Urinary bladder (tissue), 4 donors: ENCODE measurements around the gene OGDH. TPM values are rescaled to one million over a fixed set of nuclear protein-coding genes. Genes with fewer than 3 reads are reported as not detected.
"Not testable (repeated sequence)": the region's sequence is repeated elsewhere in the genome, so short reads cannot be mapped to it uniquely, and the experiment has no call there.

Experiments used
- DNase-seq: peaks from one replicate; pipeline ENCODE4 v3.0.0-alpha.2; 2015; ENCODE audit errors: extremely low spot score
- H3K27ac ChIP-seq: one replicate; pipeline ENCODE4 v1.5.1; 2013; ENCODE audit warnings: low read depth, mild to moderate bottlenecking, moderate library complexity
- H3K36me3 ChIP-seq: one replicate; pipeline ENCODE4 v1.6.1; 2013; ENCODE audit warnings: mild to moderate bottlenecking, moderate library complexity; ENCODE audit not compliant: insufficient read depth
- H3K4me1 ChIP-seq: one replicate; pipeline ENCODE4 v1.6.1; 2013; ENCODE audit warnings: mild to moderate bottlenecking, moderate library complexity; ENCODE audit not compliant: insufficient read depth
- H3K4me3 ChIP-seq: one replicate; pipeline ENCODE4 v1.5.1; 2013; ENCODE audit warnings: low read depth, low read length
- WGBS: extraction: QIAGEN DNeasy Blood & Tissue Kit; methylation state at CpG from one replicate; pipeline ENCODE4 v1.1.7; 2013; 5-methylcytosine and 5-hydroxymethylcytosine counted together
- polyA plus RNA-seq: library from polyadenylated mRNA; stranded (reverse); fragments of 200-250 nt; gene quantifications from one replicate; pipeline ENCODE4 v1.2.3, GENCODE V29; 2013
- total RNA-seq: library from RNA; depleted of rRNA; stranded (reverse); fragments of >200 nt; gene quantifications from one replicate; pipeline ENCODE4 v1.2.3, GENCODE V29; 2014
- donor health status: healthy with polysubstance abuse.
- donor health status: healthy.

The OGDH gene
- total and polyA plus RNA-seq, 2 donors = 43.1 to 83.5 TPM

DNA sequence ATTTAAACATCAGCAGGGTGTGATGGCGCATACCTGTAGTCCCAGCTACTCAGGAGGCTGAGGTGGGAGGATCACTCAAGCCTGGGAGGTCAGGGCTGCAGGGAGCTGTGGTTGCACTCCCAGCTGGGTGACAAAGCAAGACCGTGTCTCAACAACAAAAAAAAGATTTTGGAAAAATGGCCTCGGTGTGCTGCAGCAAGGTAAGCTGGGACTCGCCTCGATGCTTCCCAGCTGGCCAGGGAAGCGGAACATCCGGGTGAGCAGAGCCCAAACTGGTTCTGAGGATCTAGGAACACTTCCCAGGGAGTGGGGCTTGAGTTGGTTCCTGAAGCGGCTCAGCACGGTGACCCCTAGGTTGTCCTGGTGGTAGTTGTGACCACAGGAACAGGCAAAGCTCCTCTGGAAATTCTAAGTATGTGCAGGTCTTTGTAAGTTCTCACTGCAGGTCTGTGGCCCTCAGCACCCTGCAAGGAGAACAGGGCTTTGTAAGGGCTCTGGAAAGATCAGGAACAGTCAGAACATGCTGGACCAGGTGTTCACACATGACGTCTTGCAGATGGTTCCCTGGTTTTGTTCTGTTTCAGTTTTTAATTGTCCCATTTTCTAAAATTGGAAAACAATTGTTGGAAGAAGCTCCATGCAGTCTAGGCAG is 103.6 kb downstream of the OGDH start:
- Histone ChIP-seq H3K27ac (no peak overlapping the region), H3K36me3 (no peaks in the 10 kb centered on the region), H3K4me1 (no peaks in the 10 kb centered on the region), H3K4me3 (no peak overlapping the region)
- DNase-seq = no peak
- WGBS = 90% methylated on average over 10 of the region's 10 CpGs

DNA sequence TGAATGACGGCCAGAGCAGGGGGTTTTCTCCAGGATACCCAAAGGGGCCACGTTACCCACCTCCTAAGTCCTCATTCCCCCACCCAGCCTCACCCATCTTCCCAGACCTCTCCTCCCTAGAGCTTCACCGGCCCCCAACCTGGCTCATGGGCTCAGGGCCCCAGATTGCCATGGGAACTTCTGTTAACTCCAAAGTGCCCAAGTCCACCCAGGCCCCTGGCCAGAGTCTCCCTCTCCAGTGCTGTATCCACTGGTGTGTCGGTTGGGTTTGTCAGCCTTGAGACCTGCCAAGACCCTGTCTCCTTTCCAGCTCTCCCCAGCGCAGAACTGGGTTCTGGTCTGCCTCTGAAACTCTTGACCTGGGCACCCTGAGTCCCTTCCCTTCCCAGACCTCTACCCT is 105.1 kb downstream of the OGDH start:
- Histone ChIP-seq H3K36me3 (no peaks in the 10 kb centered on the region), H3K4me1 (no peaks in the 10 kb centered on the region), H3K4me3 (no peak overlapping the region), H3K27ac (no peak overlapping the region)
- DNase-seq = no peak
- WGBS = 58% methylated on average over 5 of the region's 5 CpGs

DNA sequence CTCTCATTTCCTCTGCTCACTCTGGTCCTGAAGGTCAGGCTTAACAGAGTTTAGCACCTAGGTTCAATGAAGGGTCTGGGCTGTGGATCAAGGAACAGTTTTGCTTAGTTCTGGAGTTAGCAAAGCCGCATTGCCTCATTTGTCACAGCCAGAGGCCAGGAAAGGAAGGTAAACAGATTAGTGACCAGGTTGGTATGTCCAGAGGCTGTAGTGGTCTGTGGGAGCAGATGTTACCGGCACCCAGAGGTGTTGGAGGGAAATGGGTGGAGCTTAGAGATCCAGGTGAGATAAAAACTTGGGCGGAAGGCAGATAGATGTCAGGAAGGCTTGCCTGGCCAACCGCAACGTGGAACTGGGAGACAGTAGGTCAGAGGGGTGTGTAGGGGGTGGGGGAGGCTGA is 105.6 kb downstream of the OGDH start:
- no peak for DNase-seq
- WGBS = 39% methylated on average over 5 of the region's 5 CpGs
- Histone ChIP-seq H3K4me3 (no peak overlapping the region), H3K36me3 (no peaks in the 10 kb centered on the region), H3K27ac (no peak overlapping the region), H3K4me1 (no peaks in the 10 kb centered on the region)

DNA sequence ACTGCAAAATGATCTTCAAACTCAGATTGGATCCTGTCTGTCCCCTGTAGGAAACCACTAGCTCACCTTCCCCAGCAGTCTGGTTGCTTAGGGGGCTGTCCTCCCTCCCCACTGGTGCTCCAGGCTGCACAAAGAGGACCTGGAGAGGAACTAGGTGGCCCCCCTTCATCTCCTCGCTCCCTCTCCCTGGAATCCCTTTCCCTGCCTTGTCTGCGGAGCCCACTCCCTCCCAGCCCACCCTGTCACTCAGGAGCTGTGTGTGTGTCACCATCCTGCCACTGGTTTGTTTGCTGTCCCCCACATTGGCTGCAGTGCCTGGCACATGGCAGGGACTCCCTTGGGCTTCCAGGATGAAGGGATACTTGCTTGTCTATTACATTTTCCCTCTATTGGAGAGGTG is 106.7 kb downstream of the OGDH start:
- Histone ChIP-seq H3K4me3 (no peak overlapping the region), H3K36me3 (no peaks in the 10 kb centered on the region), H3K4me1 (no peaks in the 10 kb centered on the region), H3K27ac (no peak overlapping the region)
- 80% methylated on average over 2 of the region's 2 CpGs for WGBS
- no peak for DNase-seq

DNA sequence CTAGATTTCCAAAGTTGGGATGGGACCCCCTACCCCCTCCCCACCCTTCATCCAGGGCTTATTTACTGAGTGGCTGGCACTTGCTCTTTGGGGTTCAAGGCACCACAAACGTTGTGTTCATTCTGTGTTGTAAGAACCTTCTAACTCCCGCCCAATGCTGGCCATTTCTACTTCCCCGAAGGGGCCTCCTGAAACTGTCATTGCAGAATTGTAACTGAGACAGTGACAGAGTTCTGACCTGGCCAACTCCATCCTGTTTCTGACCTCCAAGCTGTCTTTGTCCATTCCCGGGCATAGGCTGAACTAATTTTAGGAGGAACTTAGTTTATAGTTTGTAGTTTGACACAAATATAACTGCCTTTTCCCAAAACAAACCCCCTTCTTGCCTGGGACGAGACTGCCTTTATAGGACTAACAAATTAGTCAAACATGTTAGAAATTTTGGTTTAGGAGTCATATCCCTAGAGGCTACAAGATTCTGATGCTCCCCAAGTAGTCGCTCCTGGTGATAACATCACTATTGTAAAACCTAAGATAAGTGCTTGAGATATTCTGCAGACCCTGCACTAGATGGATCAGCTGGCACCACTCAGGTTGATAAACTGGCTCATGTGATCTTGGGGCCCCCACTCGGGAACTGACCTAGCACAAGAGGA is 107.4 kb downstream of the OGDH start:
- H3K27ac ChIP-seq = no peak overlapping the region
- WGBS = 34% methylated on average over 7 of the region's 7 CpGs
- DNase-seq = no peak
- no peaks in the 10 kb centered on the region for H3K36me3 ChIP-seq
- no peaks in the 10 kb centered on the region for H3K4me1 ChIP-seq
- H3K4me3 ChIP-seq = no peak overlapping the region

DNA sequence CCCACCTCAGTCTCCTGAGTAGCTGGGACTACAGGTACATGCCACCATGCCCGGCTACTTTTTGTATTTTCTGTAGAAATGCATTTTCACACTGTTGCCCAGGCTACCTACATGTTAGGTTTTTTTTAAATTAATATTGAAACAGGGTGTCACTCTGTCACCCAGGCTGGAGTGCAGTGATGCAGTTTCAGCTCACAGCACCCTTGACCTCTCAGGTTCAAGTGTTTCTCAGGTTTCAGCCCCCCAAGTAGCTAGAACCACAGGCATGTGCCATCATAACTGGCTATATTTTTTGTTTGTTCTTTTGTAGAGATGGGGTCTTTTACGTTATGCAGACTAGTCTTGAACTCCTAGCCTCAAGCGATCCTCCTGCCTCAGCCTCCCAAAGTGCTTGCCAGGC is 109.8 kb downstream of the OGDH start:
- no peaks in the 10 kb centered on the region for H3K36me3 ChIP-seq
- no peak overlapping the region for H3K4me3 ChIP-seq
- no peaks in the 10 kb centered on the region for H3K4me1 ChIP-seq
- no peak for DNase-seq
- no peak overlapping the region for H3K27ac ChIP-seq
- WGBS = 97% methylated on average over 3 of the region's 3 CpGs

DNA sequence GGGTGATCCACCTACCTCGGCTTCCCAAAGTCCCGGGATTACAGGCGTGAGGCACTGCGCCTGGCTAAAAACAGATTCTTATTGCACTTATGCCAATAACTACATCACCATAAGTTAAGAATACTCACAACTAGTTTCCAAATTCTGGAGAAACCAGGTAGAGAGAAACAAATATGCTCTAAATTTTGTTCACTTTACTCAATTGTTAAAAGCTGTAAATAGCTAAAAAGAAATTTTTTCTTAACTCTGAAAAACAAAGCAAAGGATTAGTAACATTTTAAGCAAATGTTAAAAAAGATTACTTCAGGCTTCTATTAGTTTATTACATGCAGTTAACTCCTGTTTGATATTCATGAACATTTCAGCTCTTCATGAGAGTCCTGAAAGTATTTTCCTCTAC is 113.9 kb downstream of the OGDH start:
- Histone ChIP-seq H3K36me3 (no peaks in the 10 kb centered on the region), H3K4me1 (no peaks in the 10 kb centered on the region), H3K4me3 (no peak overlapping the region), H3K27ac (no peak overlapping the region)
- WGBS = 95% methylated on average over 4 of the region's 4 CpGs
- no peak for DNase-seq

DNA sequence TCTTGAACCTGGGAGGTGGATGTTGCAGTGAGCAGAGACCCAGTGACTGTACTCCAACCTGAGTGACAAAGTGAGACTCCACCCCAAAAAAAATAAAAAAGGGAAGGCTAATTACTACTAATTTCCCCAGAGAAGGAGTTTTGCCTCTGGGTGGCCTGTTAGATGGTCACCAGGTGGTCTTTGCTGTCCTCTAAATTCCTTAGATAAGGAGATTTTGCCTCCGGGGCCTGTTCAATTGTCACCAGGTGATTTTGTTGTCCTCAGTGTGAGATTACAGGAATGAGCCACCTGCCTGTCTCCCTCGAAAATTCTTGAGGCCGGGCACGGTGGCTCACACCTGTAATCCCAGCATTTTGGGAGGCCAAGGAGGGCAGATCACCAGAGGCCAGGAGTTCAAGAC is 117.8 kb downstream of the OGDH start:
- H3K4me1 ChIP-seq = no peaks in the 10 kb centered on the region
- 76% methylated on average over 4 of the region's 4 CpGs for whole genome bisulfite sequencing
- no peaks in the 10 kb centered on the region for H3K36me3 ChIP-seq
- no peak overlapping the region for H3K27ac ChIP-seq
- no peak overlapping the region for H3K4me3 ChIP-seq
- no peak for DNase-seq

DNA sequence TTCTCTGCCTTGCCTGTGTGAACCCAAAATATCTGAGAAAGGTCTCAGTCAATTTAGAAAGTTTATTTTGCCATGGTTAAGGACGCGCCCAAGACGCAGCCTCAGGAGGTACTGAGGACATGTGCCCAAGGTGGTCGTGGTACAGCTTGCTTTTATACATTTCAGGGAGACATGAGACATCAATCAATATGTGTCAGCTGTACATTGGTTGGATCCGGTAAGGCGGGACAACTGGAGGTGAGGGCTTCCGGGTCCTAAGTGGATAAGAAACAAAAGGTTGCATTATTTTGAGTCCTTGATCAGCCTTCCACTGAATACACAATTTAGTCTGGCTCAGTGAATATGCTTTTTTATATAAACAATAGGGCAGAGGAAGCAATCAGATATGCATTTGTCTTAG is 119.8 kb downstream of the OGDH start:
- not testable (repeated sequence) for DNase-seq, H3K36me3 ChIP-seq, H3K27ac ChIP-seq, H3K4me1 ChIP-seq, H3K4me3 ChIP-seq
- 79% methylated on average over 7 of the region's 7 CpGs for WGBS

DNA sequence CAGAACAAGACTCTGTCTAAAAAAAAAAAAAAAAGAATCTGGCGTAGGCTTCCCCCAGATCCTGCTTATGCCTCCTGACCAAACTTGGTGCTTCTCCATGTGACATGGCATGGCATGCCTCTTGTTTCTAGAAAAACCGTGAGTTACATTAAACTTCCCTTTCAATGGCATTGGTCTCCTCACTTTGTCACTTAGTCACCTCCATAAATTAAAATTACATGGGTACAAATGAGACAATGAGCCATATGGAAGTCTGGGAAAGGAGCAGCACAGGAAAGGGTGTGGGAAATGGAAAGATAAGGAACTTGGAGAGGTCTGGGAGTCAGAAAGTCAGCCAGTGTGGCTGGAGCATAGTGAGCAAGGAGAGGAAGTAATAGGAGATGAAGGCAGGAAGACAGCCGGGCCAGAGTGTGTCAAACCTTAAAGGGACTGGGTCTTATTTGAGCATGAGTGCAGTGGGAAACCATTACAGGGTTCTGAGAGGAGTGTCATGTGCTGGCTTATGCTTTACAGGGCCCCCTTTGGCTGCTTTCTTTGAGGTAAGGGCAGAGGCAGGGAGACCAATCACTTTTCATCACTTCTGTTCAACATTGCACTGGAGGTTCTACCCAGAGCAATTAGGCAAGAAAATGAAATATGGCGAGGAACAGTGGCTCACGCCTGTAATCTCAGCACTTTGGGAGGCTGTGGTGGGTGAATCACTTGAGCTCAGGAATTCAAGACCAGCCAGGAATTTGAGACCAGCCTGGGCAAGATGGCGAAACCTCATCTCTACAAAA is 120.9 kb downstream of the OGDH start:
- DNase-seq = no peak
- WGBS = 61% methylated on average over 6 of the region's 6 CpGs
- no peak overlapping the region for H3K4me3 ChIP-seq

DNA sequence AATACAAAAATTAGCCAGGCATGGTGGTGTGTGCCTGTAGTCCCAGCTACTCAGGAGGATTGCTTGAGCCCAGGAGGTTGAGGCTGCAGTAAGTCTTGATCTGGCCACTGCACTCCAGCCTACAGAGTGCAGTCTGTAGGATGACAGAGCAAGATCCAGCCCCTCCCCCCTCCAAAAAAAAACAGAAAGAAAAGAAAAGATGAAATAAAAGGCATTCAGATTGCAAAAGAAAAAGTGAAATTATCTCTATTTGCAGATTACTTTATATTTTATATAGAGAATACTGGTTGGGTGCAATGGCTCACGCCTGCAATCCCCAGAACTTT is 121.5 kb downstream of the OGDH start:
- 98% methylated on average over 1 of the region's 1 CpG for WGBS
- H3K27ac ChIP-seq = no peak overlapping the region
- H3K36me3 ChIP-seq = no peaks in the 10 kb centered on the region
- H3K4me3 ChIP-seq = no peak overlapping the region
- no peaks in the 10 kb centered on the region for H3K4me1 ChIP-seq
- no peak for DNase-seq

More for the DNA sequence above, 120.9 kb downstream of the OGDH start:
- H3K27ac ChIP-seq = no peak overlapping the region
- H3K36me3 ChIP-seq = no peaks in the 10 kb centered on the region
- H3K4me1 ChIP-seq = no peaks in the 10 kb centered on the region

DNA sequence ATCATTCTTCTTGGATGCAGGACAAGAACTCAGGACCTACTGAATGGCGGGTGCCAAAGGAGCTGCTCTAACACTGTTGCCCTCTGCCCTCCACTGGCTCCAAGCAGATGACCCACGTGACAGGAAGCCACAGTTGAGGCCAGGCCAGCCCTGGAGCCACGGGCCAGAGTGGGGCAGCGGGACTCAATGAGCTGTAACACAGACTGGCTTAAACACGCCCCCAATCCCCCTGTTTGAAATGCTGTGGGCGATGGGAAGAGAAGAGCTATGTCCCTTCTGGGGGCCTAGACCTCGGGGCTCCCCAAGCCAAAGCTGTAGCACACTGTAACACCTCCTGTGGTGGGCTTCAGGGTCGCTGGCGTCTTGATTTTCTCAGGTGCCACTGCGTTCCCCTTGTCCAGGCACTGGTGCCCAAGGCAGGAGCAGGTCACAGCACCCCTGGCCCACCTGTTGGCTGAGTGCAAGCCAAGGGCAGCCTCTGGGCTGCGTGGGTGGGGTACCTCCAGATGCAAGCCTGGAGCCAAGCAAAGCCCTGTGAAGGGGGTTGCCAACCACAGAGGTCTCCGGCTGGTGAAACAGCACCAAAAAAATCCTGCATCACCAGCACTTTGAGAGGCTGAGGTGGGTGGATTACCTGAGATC is 123.6 kb downstream of the OGDH start:
- Histone ChIP-seq H3K36me3 (no peaks in the 10 kb centered on the region), H3K4me3 (no peak overlapping the region), H3K4me1 (no peaks in the 10 kb centered on the region), H3K27ac (no peak overlapping the region)
- DNase-seq = no peak
- 84% methylated on average over 12 of the region's 12 CpGs for WGBS

DNA sequence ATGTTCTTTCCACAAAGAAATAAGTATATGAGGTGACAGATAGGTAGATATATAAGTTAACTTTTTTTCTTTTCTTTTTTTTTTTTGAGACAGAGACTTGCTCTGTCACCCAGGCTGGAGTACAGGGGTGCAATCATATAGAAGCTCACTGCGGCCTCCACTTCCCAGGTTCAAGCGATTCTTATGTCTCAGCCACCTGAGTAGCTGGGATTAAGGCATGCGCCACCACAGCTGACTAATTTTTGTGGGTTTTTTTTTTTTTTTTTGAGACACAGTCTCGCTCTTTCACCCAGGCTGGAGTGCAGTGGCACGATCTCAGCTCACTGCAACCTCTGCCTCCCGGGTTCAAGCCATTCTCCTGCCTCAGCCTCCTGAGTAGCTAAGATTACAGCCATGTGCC is 126.5 kb downstream of the OGDH start:
- H3K27ac ChIP-seq, DNase-seq, H3K4me3 ChIP-seq, H3K36me3 ChIP-seq, H3K4me1 ChIP-seq: not testable (repeated sequence)
- 93% methylated on average over 6 of the region's 6 CpGs for WGBS
